OCI-LY3 (cell line): ENCODE results near the gene WWOX.

Source experiments
- H2AFZ ChIP-seq: fragments of 200-600, 300-600 bp; shearing (Covaris generic); 2 replicates; pipeline ENCODE4 v1.6.0; 2014; ENCODE audit warnings: antibody characterized with exemption, low read depth, low read length
- H3K27ac ChIP-seq: fragments of 200-600, 300-600 bp; sonication (generic); 2 replicates; pipeline ENCODE4 v1.5.1; 2014; ENCODE audit warnings: mild to moderate bottlenecking, low read length, moderate library complexity, mixed read lengths
- H3K27me3 ChIP-seq: fragments of 200-600, 300-600 bp; sonication (generic); 2 replicates; pipeline ENCODE4 v1.6.1; 2014; ENCODE audit warnings: low read depth, low read length, mixed read lengths
- H3K36me3 ChIP-seq: fragments of 200-600, 300-600 bp; sonication (generic); replicated peaks from 2 replicates; pipeline ENCODE3; 2014; ENCODE audit warnings: low read depth, low read length, mixed read lengths
- H3K4me1 ChIP-seq: fragments of 300-600, 200-600 bp; sonication (generic); 2 replicates; pipeline ENCODE4 v1.6.1; 2014; ENCODE audit warnings: low read length, mixed read lengths
- H3K4me2 ChIP-seq: fragments of 200-600, 300-600 bp; sonication (generic); 2 replicates; pipeline ENCODE4 v1.6.1; 2014; ENCODE audit warnings: low read length, mixed read lengths
- H3K4me3 ChIP-seq: fragments of 300-600, 200-600 bp; sonication (generic); 2 replicates; pipeline ENCODE4 v1.5.1; 2014; ENCODE audit warnings: antibody characterized with exemption, mild to moderate bottlenecking, low read length, moderate library complexity
- H3K79me2 ChIP-seq: fragments of 300-600, 200-600 bp; shearing (Covaris generic); 2 replicates; pipeline ENCODE4 v1.6.1; 2014; ENCODE audit warnings: mild to moderate bottlenecking, low read length, mixed read lengths
- H3K9ac ChIP-seq: fragments of 300-600, 200-600 bp; shearing (Covaris generic); 2 replicates; pipeline ENCODE4 v1.6.0; 2014; ENCODE audit warnings: mild to moderate bottlenecking, low read length, moderate library complexity
- H3K9me3 ChIP-seq: fragments of 200-600, 300-600 bp; shearing (Covaris generic); 2 replicates; pipeline ENCODE4 v1.6.1; 2014; ENCODE audit warnings: low read length, mixed read lengths; ENCODE audit not compliant: insufficient read depth
- H4K20me1 ChIP-seq: fragments of 200-600, 300-600 bp; sonication (generic); 2 replicates; pipeline ENCODE4 v1.6.1; 2016; ENCODE audit warnings: low read length, mixed read lengths; ENCODE audit not compliant: insufficient read depth
- CTCF ChIP-seq: fragments of 200-600, 300-600 bp; sonication (generic); IDR thresholded peaks from 2 replicates; pipeline ENCODE4 v1.5.1; 2014; ENCODE audit warnings: antibody characterized with exemption, low read length, low read depth
- EZH2phosphoT487 ChIP-seq: fragments of 200-600 bp; shearing (Covaris generic); IDR thresholded peaks from 2 replicates; pipeline ENCODE4 v1.6.1; 2018; ENCODE audit warnings: antibody characterized with exemption, mixed run types, low read depth

The WWOX gene

GRCh38 chr16:78450255-78450654, 350.8 kb downstream of the WWOX start:
- Histone ChIP-seq H3K9ac (no peak overlapping the region), H3K79me2 (no peaks in the 10 kb centered on the region), H3K4me1 (no peaks in the 10 kb centered on the region), H3K4me3 (no peak overlapping the region), H3K27ac (no peak overlapping the region), H2AFZ (no peak overlapping the region), H3K36me3 (no peaks in the 10 kb centered on the region), H3K9me3 (no peaks in the 10 kb centered on the region), H4K20me1 (no peaks in the 10 kb centered on the region), H3K27me3 (0 out of 2 replicates have a peak, but pooled peaks cover 3% of the 10 kb centered on the region), H3K4me2 (no peak overlapping the region)
- no peak for TF ChIP-seq CTCF
- no peak for TF ChIP-seq EZH2phosphoT487

- Histone ChIP-seq H3K9ac (no peak overlapping the region), H3K4me2 (no peak overlapping the region), H3K9me3 (no peaks in the 10 kb centered on the region), H3K79me2 (no peaks in the 10 kb centered on the region), H3K27ac (no peak overlapping the region), H3K4me1 (no peaks in the 10 kb centered on the region), H4K20me1 (no peaks in the 10 kb centered on the region), H2AFZ (no peak overlapping the region), H3K36me3 (no peaks in the 10 kb centered on the region), H3K4me3 (no peak overlapping the region), H3K27me3 (0 out of 2 replicates have a peak, but pooled peaks cover 3% of the 10 kb centered on the region)
- TF ChIP-seq CTCF: no peak
- TF ChIP-seq EZH2phosphoT487: no peak
Measured at GRCh38 chr16:78452025-78452555, 352.6 kb downstream of the WWOX start.

GRCh38 chr16:78455861-78456260, 356.4 kb downstream of the WWOX start:
- Histone ChIP-seq H3K9me3 (no peaks in the 10 kb centered on the region), H3K4me1 (no peaks in the 10 kb centered on the region), H3K4me3 (no peak overlapping the region), H3K27me3 (no peaks in the 10 kb centered on the region), H3K27ac (no peak overlapping the region), H4K20me1 (no peaks in the 10 kb centered on the region), H3K79me2 (no peaks in the 10 kb centered on the region), H2AFZ (no peak overlapping the region), H3K4me2 (no peak overlapping the region), H3K9ac (no peak overlapping the region), H3K36me3 (no peaks in the 10 kb centered on the region)
- no peak for TF ChIP-seq EZH2phosphoT487
- TF ChIP-seq CTCF: no peak

- Histone ChIP-seq H3K36me3 (no peaks in the 10 kb centered on the region), H3K4me2 (no peak overlapping the region), H3K27me3 (no peaks in the 10 kb centered on the region), H3K4me1 (no peaks in the 10 kb centered on the region), H4K20me1 (no peaks in the 10 kb centered on the region), H3K4me3 (no peak overlapping the region), H3K9ac (no peak overlapping the region), H2AFZ (no peak overlapping the region), H3K27ac (no peak overlapping the region), H3K9me3 (no peaks in the 10 kb centered on the region), H3K79me2 (no peaks in the 10 kb centered on the region)
- no peak for TF ChIP-seq EZH2phosphoT487
- TF ChIP-seq CTCF: no peak; the same call in 1 of the 2 replicates
Measured at GRCh38 chr16:78458588-78458987, 359.1 kb downstream of the WWOX start.
